ENCODE measurements around the gene EFS. TPM values are rescaled to one million over a fixed set of nuclear protein-coding genes. Genes with fewer than 3 reads are reported as not detected.

EFS gene
- total RNA-seq, 4 donors from 2014 or later: 0.60 to 10.5 (median 3.3) TPM

GRCh38 chr14:23411563-23412525 lies 46.9 kb upstream of the EFS start:
- no peak for DNase-seq
- no peaks in the 10 kb centered on the region for H3K27me3 ChIP-seq
- H3K27ac ChIP-seq: no peak overlapping the region
- H3K4me1 ChIP-seq: no peaks in the 10 kb centered on the region
- H3K9me3 ChIP-seq: no peaks in the 10 kb centered on the region
- in situ Hi-C loops (cut with MboI; ENCODE audit: low pct_ligation_motif_present in 1 of 4, low pct_unique_long_range_greater_than_20kb in 1 of 4, low sequenced_read_pairs in 3 of 4) (no loop called here), intact Hi-C loops (cut with DNase I; ENCODE audit: low total_unique reads) (no loop called here)
- H3K36me3 ChIP-seq: no peaks in the 10 kb centered on the region
- no peak overlapping the region for H3K4me3 ChIP-seq
- TF ChIP-seq POLR2A (IDR thresholded peaks at IDR 0.05): no peak
- no peak for TF ChIP-seq POLR2AphosphoS5 (IDR thresholded peaks at IDR 0.05)
- no peak for TF ChIP-seq CTCF (IDR thresholded peaks at IDR 0.05)
- no peak for TF ChIP-seq EP300 (IDR thresholded peaks at IDR 0.05; ENCODE audit: low read depth)
- 77% methylated on average over 14 of the region's 14 CpGs; no CpG with 5 or more reads in 1 of the 2 donors for WGBS, 2 donors (ENCODE audit: low coverage in 1 of 2)

GRCh38 chr14:23409966-23410635 lies 45.1 kb upstream of the EFS start:
- Histone ChIP-seq H3K27me3 (no peaks in the 10 kb centered on the region), H3K36me3 (no peaks in the 10 kb centered on the region), H3K4me3 (no peak overlapping the region), H3K27ac (no peak overlapping the region), H3K4me1 (no peaks in the 10 kb centered on the region), H3K9me3 (no peaks in the 10 kb centered on the region)
- WGBS, 2 donors (ENCODE audit: low coverage in 1 of 2): 78 to 100% methylated on average over 1 to 14 of the region's 14 CpGs
- DNase-seq: no peak
- in situ Hi-C loops (cut with MboI; ENCODE audit: low pct_ligation_motif_present in 1 of 4, low pct_unique_long_range_greater_than_20kb in 1 of 4, low sequenced_read_pairs in 3 of 4) (no loop called here), intact Hi-C loops (cut with DNase I; ENCODE audit: low total_unique reads) (no loop called here)
- TF ChIP-seq CTCF (IDR thresholded peaks at IDR 0.05) (no peak), POLR2AphosphoS5 (IDR thresholded peaks at IDR 0.05) (no peak), POLR2A (IDR thresholded peaks at IDR 0.05) (no peak)

- WGBS, 2 donors (ENCODE audit: low coverage in 1 of 2): 72% methylated on average over 2 of the region's 2 CpGs; no CpG with 5 or more reads in 1 of the 2 donors
- intact Hi-C loops (cut with DNase I; ENCODE audit: low total_unique reads): no loop called here
- Histone ChIP-seq H3K27me3 (no peaks in the 10 kb centered on the region), H3K4me1 (no peaks in the 10 kb centered on the region), H3K27ac (no peak overlapping the region), H3K9me3 (no peaks in the 10 kb centered on the region), H3K36me3 (no peaks in the 10 kb centered on the region), H3K4me3 (no peak overlapping the region)
- no peak for TF ChIP-seq EP300 (IDR thresholded peaks at IDR 0.05; ENCODE audit: low read depth)
- no peak for TF ChIP-seq CTCF (IDR thresholded peaks at IDR 0.05)
- no peak for TF ChIP-seq POLR2A (IDR thresholded peaks at IDR 0.05)
- TF ChIP-seq POLR2AphosphoS5 (IDR thresholded peaks at IDR 0.05): no peak
- no peak for DNase-seq
- in situ Hi-C loops (cut with MboI; ENCODE audit: low pct_ligation_motif_present in 1 of 4, low pct_unique_long_range_greater_than_20kb in 1 of 4, low sequenced_read_pairs in 3 of 4): no loop called here
Observed at GRCh38 chr14:23409475-23409874, 44.5 kb upstream of the EFS start.

- no peak for DNase-seq
- intact Hi-C loops (cut with DNase I; ENCODE audit: low total_unique reads) (no loop called here), in situ Hi-C loops (cut with MboI; ENCODE audit: low pct_ligation_motif_present in 1 of 4, low pct_unique_long_range_greater_than_20kb in 1 of 4, low sequenced_read_pairs in 3 of 4) (no loop called here)
- Histone ChIP-seq H3K36me3 (no peaks in the 10 kb centered on the region), H3K4me3 (no peak overlapping the region), H3K27ac (no peak overlapping the region), H3K27me3 (no peaks in the 10 kb centered on the region), H3K9me3 (no peaks in the 10 kb centered on the region), H3K4me1 (no peaks in the 10 kb centered on the region)
- WGBS, 2 donors (ENCODE audit: low coverage in 1 of 2): 50 to 55% methylated on average over 2 to 5 of the region's 5 CpGs
- TF ChIP-seq POLR2AphosphoS5 (IDR thresholded peaks at IDR 0.05) (no peak), CTCF (IDR thresholded peaks at IDR 0.05) (no peak), EP300 (IDR thresholded peaks at IDR 0.05; ENCODE audit: low read depth) (no peak), POLR2A (IDR thresholded peaks at IDR 0.05) (no peak)
Observed at GRCh38 chr14:23408307-23408630, 43.3 kb upstream of the EFS start.

Measured in transverse colon (tissue), 4 donors.